Vagina (tissue), 2 donors: ENCODE results near the gene SELENOF.

Experiments
- POLR2A ChIP-seq, 2 donors: fragments of 450-650 bp; IDR thresholded peaks; one replicate each; pipeline ENCODE4 v1.6.1; 2017; ENCODE audit warnings: antibody characterized with exemption in 2 of 2, mild to moderate bottlenecking in 2 of 2, moderate library complexity in 2 of 2
- TF ChIP-seq, protein P1 (sequence below), 3 experiments: fragments of 450-650 bp in 2 of 3; fragments of 200-600 bp in 1 of 3; sonication (generic) in 1 of 3; IDR thresholded peaks; one replicate each; pipeline ENCODE4 v1.5.1; 2017 to 2019; ENCODE audit warnings: antibody characterized with exemption in 3 of 3, mild to moderate bottlenecking in 2 of 3, moderate library complexity in 2 of 3

DNA sequence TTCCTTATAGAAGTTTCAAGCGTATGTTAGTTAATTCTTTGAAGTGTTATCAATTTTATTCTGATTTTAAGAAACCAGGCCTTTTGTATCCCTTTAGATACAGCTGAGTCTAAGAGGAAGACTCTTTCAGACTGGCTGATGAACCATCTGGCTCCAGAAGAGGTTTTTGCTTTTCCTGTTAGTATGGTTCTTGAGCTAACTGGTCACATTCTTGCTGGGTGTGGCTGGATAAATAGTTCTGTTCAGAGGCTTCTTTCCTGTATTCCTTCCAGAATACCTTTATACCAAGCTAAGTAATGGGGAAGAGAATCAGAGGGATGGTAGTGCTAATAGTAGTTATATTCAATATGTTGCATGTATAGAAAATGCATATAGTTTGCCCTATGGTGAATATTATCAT, 13.0 kb upstream of the SELENOF start:
- TF ChIP-seq, protein P1, sequence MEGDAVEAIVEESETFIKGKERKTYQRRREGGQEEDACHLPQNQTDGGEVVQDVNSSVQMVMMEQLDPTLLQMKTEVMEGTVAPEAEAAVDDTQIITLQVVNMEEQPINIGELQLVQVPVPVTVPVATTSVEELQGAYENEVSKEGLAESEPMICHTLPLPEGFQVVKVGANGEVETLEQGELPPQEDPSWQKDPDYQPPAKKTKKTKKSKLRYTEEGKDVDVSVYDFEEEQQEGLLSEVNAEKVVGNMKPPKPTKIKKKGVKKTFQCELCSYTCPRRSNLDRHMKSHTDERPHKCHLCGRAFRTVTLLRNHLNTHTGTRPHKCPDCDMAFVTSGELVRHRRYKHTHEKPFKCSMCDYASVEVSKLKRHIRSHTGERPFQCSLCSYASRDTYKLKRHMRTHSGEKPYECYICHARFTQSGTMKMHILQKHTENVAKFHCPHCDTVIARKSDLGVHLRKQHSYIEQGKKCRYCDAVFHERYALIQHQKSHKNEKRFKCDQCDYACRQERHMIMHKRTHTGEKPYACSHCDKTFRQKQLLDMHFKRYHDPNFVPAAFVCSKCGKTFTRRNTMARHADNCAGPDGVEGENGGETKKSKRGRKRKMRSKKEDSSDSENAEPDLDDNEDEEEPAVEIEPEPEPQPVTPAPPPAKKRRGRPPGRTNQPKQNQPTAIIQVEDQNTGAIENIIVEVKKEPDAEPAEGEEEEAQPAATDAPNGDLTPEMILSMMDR (IDR thresholded peaks at IDR 0.05), result no peak
- TF ChIP-seq POLR2A (IDR thresholded peaks at IDR 0.05), result no peak
